HL-60 (cell line): ENCODE results near the gene WDR7.

ENCODE experiments used
- DNase-seq, 2 experiments: peaks; one replicate each; pipeline ENCODE4 v3.0.0-alpha.2; 2010 to 2020; ENCODE audit warnings: low read depth in 1 of 2, low spot score in 1 of 2
- H3K27ac ChIP-seq: fragments of 250-450 bp; sonication (Bioruptor Pico); replicated peaks from 2 replicates; pipeline ENCODE4 v1.5.1; 2020; ENCODE audit warnings: mild to moderate bottlenecking, moderate library complexity
- H3K27me3 ChIP-seq: fragments of 250-450 bp; sonication (Bioruptor Pico); 2 replicates; pipeline ENCODE4 v1.5.1; 2021; ENCODE audit warnings: mild to moderate bottlenecking, moderate library complexity; ENCODE audit not compliant: insufficient read depth, poor library complexity, severe bottlenecking
- H3K4me3 ChIP-seq: replicated peaks from 2 replicates; pipeline ENCODE4 v1.5.1; 2011; ENCODE audit warnings: mild to moderate bottlenecking, control low read depth, low read length; ENCODE audit not compliant: insufficient read depth
- GABPA ChIP-seq: IDR thresholded peaks from 2 replicates; pipeline ENCODE4 v1.6.1; 2012; ENCODE audit warnings: low read depth
- POLR2AphosphoS5 ChIP-seq: IDR thresholded peaks from 2 replicates; pipeline ENCODE4 v1.6.1; 2012; ENCODE audit warnings: low read depth
- SPI1 ChIP-seq: IDR thresholded peaks from 2 replicates; pipeline ENCODE4 v1.6.1; 2012; ENCODE audit warnings: low read depth, mild to moderate bottlenecking, borderline replicate concordance
- TF ChIP-seq, protein P1 (sequence below): IDR thresholded peaks from one replicate; pipeline ENCODE4 v1.5.1; 2011; ENCODE audit warnings: low read length, control low read depth, inconsistent platforms; ENCODE audit not compliant: insufficient read depth
- TF ChIP-seq, protein P2 (sequence below): IDR thresholded peaks from 2 replicates; pipeline ENCODE4 v1.6.1; 2012; ENCODE audit warnings: low read depth; ENCODE audit not compliant: insufficient replicate concordance

Gene WDR7

DNA sequence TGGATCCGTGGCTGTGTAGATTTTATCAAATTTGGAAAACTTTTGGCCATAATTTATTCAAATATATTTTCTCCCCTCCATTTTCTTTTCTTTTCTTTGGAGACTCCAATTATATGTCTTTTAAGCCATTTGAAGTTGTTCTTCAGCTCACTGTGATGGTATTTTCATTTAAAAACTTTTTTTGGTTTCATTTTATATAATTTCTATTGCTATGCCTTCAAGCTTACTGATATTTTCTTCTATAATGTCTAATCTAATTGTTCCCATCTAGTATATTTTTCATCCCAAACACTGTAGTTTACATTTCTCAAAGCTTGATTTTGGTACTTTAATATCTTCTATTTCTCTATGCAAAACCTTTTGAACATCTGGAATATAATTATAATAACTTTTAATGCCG, 72.5 kb downstream of the WDR7 start:
- no peak for DNase-seq
- Histone ChIP-seq H3K27ac (no peak overlapping the region), H3K27me3 (no peaks in the 10 kb centered on the region), H3K4me3 (no peak overlapping the region)
- TF ChIP-seq SPI1 (no peak), GABPA (no peak), POLR2AphosphoS5 (no peak)
- TF ChIP-seq, protein P1, sequence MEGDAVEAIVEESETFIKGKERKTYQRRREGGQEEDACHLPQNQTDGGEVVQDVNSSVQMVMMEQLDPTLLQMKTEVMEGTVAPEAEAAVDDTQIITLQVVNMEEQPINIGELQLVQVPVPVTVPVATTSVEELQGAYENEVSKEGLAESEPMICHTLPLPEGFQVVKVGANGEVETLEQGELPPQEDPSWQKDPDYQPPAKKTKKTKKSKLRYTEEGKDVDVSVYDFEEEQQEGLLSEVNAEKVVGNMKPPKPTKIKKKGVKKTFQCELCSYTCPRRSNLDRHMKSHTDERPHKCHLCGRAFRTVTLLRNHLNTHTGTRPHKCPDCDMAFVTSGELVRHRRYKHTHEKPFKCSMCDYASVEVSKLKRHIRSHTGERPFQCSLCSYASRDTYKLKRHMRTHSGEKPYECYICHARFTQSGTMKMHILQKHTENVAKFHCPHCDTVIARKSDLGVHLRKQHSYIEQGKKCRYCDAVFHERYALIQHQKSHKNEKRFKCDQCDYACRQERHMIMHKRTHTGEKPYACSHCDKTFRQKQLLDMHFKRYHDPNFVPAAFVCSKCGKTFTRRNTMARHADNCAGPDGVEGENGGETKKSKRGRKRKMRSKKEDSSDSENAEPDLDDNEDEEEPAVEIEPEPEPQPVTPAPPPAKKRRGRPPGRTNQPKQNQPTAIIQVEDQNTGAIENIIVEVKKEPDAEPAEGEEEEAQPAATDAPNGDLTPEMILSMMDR, result no peak
- TF ChIP-seq, protein P2, sequence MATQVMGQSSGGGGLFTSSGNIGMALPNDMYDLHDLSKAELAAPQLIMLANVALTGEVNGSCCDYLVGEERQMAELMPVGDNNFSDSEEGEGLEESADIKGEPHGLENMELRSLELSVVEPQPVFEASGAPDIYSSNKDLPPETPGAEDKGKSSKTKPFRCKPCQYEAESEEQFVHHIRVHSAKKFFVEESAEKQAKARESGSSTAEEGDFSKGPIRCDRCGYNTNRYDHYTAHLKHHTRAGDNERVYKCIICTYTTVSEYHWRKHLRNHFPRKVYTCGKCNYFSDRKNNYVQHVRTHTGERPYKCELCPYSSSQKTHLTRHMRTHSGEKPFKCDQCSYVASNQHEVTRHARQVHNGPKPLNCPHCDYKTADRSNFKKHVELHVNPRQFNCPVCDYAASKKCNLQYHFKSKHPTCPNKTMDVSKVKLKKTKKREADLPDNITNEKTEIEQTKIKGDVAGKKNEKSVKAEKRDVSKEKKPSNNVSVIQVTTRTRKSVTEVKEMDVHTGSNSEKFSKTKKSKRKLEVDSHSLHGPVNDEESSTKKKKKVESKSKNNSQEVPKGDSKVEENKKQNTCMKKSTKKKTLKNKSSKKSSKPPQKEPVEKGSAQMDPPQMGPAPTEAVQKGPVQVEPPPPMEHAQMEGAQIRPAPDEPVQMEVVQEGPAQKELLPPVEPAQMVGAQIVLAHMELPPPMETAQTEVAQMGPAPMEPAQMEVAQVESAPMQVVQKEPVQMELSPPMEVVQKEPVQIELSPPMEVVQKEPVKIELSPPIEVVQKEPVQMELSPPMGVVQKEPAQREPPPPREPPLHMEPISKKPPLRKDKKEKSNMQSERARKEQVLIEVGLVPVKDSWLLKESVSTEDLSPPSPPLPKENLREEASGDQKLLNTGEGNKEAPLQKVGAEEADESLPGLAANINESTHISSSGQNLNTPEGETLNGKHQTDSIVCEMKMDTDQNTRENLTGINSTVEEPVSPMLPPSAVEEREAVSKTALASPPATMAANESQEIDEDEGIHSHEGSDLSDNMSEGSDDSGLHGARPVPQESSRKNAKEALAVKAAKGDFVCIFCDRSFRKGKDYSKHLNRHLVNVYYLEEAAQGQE, result no peak

DNA sequence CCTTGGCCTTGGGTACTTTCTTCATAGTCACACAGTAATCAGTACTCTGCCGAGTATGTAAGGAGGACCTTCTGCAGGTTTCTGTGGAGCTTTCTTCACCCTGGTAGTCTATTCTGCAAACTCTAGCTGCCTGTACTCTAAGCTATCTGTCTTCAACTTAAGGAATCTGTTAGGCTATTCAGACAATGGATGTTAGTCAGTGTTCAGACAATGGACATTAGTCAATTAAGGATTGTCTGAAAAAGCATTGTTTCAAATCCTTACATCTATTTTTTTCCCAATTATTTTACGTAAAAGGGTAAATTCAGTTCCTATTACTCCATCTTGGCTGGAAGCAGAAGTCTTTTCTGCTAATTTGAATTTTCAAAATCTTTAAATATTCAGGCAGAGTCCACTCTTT, 75.7 kb downstream of the WDR7 start:
- Histone ChIP-seq H3K27me3 (no peaks in the 10 kb centered on the region), H3K27ac (no peak overlapping the region), H3K4me3 (no peak overlapping the region)
- TF ChIP-seq SPI1, result no peak
- TF ChIP-seq, protein P1, result no peak
- TF ChIP-seq, protein P2, result no peak
- TF ChIP-seq POLR2AphosphoS5, result no peak
- TF ChIP-seq GABPA, result no peak
- DNase-seq, result no peak

DNA sequence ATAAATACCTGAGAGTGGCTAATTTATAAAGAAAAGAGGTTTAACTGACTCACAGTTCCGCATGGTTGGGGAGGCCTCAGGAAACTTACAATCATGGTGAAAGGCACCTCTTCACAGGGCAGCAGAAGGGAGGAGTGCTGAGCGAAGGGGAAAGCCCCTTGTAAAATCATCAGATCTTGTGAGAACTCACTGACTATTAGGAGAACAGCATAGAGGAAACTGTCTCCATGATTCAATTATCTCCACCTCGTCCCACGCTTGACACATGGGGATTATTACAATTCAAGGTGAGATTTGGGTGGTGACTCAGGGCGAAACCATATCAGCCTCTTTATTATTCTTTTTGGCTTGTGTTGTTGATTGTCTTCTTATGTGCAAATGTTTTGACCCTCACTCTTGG, 76.2 kb downstream of the WDR7 start:
- no peak overlapping the region for H3K4me3 ChIP-seq
- no peaks in the 10 kb centered on the region for H3K27me3 ChIP-seq
- no peak overlapping the region for H3K27ac ChIP-seq
- TF ChIP-seq SPI1 (no peak), POLR2AphosphoS5 (no peak), GABPA (no peak)
- TF ChIP-seq, protein P1, result no peak
- TF ChIP-seq, protein P2, result no peak
- DNase-seq, result no peak
